Measurements from ENCODE around the gene NUP210. TPM values are rescaled to one million over a fixed set of nuclear protein-coding genes. Genes with fewer than 3 reads are reported as not detected.

NUP210 gene
- total and polyA plus RNA-seq, 4 donors, result 9.9 to 38.6 (median 22.9) TPM

DNA sequence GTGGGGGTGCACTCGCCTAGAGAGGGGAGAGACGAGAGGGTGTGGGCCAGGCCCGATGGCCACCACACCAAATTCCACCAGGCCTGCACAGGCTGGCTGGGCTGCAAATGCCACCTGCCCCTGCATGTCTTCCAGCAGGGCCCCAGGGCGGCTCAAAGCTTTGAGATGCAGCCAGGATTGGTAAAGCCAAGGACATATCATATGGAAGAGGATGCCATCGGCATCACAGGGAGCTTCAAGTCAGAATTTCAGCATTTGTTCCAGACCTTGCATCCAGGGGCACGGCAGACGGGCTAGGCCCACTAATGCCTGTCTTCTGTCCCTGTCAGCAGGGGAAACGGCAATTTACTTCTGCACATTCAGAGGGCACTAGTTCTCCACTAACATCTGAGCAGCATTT, 97.8 kb downstream of the NUP210 start:
- Histone ChIP-seq H3K27ac (ENCODE audit: low read depth in 1 of 2, low read length in 2 of 2) (no peak overlapping the region), H3K9ac (ENCODE audit: low read depth in 1 of 2, low read length in 2 of 2) (no peak overlapping the region), H3K4me3 (ENCODE audit: low read depth in 1 of 3, low read length in 3 of 3) (no peak overlapping the region), H3K27me3 (ENCODE audit: control insufficient read depth in 4 of 4, insufficient read depth in 4 of 4, low read length in 3 of 4) (no peaks in the 10 kb centered on the region), H3K36me3 (ENCODE audit: control insufficient read depth in 4 of 4, insufficient read depth in 3 of 4, low read depth in 1 of 4, low read length in 3 of 4) (peaks cover 19 to 89% (median 39%) of the 10 kb centered on the region in 4 donors), H3K4me1 (ENCODE audit: control insufficient read depth in 4 of 4, insufficient read depth in 4 of 4, low read length in 3 of 4) (no peaks in the 10 kb centered on the region), H3K9me3 (ENCODE audit: control insufficient read depth in 4 of 4, low read length in 3 of 4) (no peaks in the 10 kb centered on the region)
- no peak for DNase-seq (ENCODE audit: low spot score)
- TF ChIP-seq EGR1 (IDR thresholded peaks at IDR 0.05; ENCODE audit: low read depth in 2 of 2) (no peak), RXRA (IDR thresholded peaks at IDR 0.05) (no peak), FOXA2 (IDR thresholded peaks at IDR 0.05) (no peak), FOXA1 (IDR thresholded peaks at IDR 0.05) (no peak), ATF3 (IDR thresholded peaks at IDR 0.05) (no peak), RAD21 (IDR thresholded peaks at IDR 0.05) (no peak), HNF4A (conservative IDR thresholded peaks at IDR 0.05) (no peak), TAF1 (conservative IDR thresholded peaks at IDR 0.05) (no peak), GABPA (IDR thresholded peaks at IDR 0.05 in 1 of 2, conservative IDR thresholded peaks at IDR 0.05 in 1 of 2) (no peak), HNF4G (IDR thresholded peaks at IDR 0.05) (no peak), NR2F2 (IDR thresholded peaks at IDR 0.05) (no peak), YY1 (IDR thresholded peaks at IDR 0.05) (no peak), CTCF (IDR thresholded peaks at IDR 0.05; ENCODE audit: low read depth, low read length, missing input control) (no peak), SP1 (IDR thresholded peaks at IDR 0.05) (no peak), JUND (IDR thresholded peaks at IDR 0.05) (no peak)
- TF ChIP-seq, protein P1, sequence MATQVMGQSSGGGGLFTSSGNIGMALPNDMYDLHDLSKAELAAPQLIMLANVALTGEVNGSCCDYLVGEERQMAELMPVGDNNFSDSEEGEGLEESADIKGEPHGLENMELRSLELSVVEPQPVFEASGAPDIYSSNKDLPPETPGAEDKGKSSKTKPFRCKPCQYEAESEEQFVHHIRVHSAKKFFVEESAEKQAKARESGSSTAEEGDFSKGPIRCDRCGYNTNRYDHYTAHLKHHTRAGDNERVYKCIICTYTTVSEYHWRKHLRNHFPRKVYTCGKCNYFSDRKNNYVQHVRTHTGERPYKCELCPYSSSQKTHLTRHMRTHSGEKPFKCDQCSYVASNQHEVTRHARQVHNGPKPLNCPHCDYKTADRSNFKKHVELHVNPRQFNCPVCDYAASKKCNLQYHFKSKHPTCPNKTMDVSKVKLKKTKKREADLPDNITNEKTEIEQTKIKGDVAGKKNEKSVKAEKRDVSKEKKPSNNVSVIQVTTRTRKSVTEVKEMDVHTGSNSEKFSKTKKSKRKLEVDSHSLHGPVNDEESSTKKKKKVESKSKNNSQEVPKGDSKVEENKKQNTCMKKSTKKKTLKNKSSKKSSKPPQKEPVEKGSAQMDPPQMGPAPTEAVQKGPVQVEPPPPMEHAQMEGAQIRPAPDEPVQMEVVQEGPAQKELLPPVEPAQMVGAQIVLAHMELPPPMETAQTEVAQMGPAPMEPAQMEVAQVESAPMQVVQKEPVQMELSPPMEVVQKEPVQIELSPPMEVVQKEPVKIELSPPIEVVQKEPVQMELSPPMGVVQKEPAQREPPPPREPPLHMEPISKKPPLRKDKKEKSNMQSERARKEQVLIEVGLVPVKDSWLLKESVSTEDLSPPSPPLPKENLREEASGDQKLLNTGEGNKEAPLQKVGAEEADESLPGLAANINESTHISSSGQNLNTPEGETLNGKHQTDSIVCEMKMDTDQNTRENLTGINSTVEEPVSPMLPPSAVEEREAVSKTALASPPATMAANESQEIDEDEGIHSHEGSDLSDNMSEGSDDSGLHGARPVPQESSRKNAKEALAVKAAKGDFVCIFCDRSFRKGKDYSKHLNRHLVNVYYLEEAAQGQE (IDR thresholded peaks at IDR 0.05), result no peak
- TF ChIP-seq, protein P2, sequence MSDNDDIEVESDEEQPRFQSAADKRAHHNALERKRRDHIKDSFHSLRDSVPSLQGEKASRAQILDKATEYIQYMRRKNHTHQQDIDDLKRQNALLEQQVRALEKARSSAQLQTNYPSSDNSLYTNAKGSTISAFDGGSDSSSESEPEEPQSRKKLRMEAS (IDR thresholded peaks at IDR 0.05), result no peak
- TF ChIP-seq, protein P3, sequence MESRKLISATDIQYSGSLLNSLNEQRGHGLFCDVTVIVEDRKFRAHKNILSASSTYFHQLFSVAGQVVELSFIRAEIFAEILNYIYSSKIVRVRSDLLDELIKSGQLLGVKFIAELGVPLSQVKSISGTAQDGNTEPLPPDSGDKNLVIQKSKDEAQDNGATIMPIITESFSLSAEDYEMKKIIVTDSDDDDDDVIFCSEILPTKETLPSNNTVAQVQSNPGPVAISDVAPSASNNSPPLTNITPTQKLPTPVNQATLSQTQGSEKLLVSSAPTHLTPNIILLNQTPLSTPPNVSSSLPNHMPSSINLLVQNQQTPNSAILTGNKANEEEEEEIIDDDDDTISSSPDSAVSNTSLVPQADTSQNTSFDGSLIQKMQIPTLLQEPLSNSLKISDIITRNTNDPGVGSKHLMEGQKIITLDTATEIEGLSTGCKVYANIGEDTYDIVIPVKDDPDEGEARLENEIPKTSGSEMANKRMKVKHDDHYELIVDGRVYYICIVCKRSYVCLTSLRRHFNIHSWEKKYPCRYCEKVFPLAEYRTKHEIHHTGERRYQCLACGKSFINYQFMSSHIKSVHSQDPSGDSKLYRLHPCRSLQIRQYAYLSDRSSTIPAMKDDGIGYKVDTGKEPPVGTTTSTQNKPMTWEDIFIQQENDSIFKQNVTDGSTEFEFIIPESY (IDR thresholded peaks at IDR 0.05), result no peak
- WGBS, result 94% methylated on average over 8 of the region's 8 CpGs

All from liver (tissue), 9 donors.